ENCODE results near the gene SLITRK2.

SLITRK2 gene

GRCh38 chrX:145817331-145818185 lies at the start of gene SLITRK2:
SLITRK2 (plus strand) TSS chrX:145817829; CDS start chrX:145822426, 4,597 bp downstream.
- DNase-seq (ENCODE audit: low spot score) = no peak

- DNase-seq (ENCODE audit: low spot score) = no peak
These were observed 44.6 kb upstream of the SLITRK2 start for GRCh38 chrX:145773006-145773405.

DNA sequence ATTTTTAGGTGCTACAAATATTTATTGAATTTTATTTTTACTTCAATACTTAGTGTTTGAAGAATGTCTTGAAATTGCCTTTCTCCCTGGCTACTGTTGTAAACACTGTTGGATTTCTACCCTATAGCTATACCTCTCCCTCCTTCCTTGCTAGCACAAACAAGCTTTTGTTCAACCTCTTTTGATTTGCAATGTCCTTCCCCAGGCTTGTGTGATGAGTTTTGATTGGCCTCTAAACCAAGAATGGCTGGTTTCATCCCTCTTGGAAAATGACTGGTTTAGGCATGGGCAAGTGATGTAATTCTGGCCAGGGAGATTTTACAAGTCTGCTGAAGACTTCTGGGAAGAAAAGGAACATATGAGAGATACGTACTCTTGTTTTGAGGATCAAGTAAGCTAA lies 25.3 kb upstream of the SLITRK2 start:
- no peak for DNase-seq (ENCODE audit: low spot score)

GRCh38 chrX:145803508-145803907 lies 14.1 kb upstream of the SLITRK2 start:
- no peak for DNase-seq (ENCODE audit: low spot score)

DNA sequence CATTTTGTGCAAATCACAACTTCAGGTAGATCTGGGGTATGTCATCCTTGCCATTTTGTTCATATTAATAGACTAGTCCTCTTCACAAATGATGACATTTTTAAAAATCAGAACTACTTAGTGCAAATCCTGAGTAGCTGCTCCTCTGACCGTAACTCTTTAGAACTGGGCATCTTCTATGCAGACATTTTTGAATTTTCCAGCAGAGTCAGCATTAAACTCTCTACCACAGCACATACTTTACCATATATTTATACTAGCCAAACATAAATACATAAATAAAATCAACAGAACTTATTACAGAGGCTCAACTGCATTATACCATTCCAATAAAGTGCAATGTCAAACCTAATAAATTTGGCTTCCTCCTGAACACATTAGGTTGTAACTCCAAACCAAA lies 4.5 kb upstream of the SLITRK2 start:
- DNase-seq (ENCODE audit: low spot score) = no peak

- DNase-seq (ENCODE audit: low spot score) = no peak
These were observed 871 bp upstream of the SLITRK2 start for GRCh38 chrX:145816601-145817315.

DNA sequence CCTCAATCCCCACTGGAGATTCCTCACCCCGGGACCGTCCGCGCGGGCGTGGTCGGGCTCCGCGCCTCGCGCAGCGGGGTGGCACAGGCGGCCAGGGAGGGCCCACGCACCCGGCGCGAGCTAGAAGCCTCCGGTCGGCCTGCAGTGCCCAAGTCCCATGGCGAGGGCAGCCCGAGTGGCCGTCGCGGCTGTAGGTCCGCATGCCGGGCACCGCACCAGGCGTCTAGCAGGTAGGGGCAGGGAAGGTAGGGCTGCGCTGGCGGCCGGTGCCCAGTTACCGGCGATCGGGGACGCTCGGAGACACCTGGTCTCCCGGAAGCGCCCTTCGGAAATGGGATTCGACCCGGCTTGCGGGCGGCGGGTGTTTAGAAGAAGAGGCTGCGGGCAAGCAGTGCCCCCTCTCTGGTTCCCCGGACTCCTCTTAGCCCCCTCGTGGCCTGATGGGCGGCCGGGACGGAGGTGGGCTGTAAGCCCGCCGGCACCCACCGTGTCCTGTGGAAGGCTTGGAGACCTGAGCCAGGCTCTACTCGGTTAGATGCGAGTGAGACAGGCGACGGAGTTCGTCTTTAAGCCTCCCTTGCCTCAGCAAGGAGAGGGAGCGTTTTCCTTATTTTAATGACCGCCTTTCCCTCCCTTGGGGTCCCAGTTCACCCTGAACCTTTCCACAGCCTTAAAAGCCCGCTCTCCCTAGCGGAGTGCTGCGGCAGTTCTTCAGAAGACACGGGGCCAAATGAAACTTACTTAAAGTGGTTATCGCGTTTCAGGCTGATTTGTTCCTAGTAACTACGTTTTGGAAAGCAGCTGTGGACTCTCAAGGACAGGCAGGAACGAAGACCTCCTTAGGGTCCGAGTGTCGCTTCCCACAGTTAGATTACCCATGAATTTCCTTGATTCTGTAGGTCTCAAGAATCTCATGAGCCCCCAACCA lies 821 bp downstream of the SLITRK2 start:
- DNase-seq (ENCODE audit: low spot score) = no peak

- no peak for DNase-seq (ENCODE audit: low spot score)
These were observed 3.2 kb downstream of the SLITRK2 start for GRCh38 chrX:145820825-145821224.

DNA sequence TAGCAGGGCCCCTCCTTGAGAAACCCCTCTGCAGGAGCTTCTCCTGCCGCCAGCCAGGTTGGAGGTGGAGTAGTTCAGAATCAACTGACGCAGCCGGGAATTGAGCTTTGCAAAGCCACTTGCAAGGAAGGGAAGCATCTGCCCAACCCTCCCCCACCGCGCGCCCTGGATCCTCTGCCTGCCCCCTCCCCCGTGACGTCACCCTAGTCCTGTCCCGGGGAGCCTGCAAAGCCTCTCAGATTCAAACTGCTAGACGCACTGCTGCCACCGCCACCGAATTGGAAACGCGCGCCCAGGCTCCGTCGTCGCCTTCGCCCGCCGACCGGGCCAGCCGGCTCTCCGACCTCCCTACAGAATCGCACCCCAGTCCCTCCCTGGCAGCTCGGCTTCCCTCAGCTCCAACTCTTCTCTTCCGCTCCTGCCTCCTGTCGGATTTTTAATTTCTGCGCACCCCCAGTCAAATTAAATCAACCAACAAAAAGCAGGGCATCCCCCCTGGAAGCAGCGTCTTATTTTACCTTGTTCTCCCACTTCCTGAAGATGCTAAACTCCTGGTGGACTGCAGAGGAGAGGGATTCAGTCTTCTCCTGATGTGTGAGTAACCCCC lies 3.8 kb downstream of the SLITRK2 start:
- no peak for DNase-seq (ENCODE audit: low spot score)

DNA sequence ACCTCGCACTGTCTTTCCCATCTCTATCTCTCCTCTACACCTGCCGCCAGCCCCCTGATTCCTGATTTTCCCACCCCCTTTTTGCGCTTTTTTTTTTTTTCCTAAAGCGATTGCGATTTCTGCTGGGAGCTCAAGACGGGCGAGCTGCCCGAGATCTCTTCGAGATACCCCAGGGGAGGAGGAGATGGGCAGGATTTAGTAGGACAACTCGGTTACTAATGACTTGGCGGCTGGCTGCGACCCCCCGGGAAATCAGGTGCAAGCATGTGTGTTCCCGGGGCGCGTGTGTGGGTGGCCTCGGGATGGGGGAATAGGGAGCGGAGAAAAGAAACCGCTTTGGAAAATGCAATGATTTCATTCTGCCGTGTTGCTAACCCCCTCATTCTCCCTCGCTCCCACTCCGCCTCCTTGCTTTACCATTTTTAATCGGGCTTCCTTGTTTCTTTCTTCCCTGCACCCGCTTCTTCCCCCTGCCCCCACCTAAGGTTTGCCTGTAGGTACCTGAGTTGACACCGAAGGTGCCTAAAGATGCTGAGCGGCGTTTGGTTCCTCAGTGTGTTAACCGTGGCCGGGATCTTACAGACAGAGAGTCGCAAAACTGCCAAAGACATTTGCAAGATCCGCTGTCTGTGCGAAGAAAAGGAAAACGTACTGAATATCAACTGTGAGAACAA lies 4.4 kb downstream of the SLITRK2 start:
- DNase-seq (ENCODE audit: low spot score) = no peak

GRCh38 chrX:145823132-145823531 lies 5.5 kb downstream of the SLITRK2 start:
- DNase-seq (ENCODE audit: low spot score) = no peak

- DNase-seq (ENCODE audit: low spot score) = peak; percentile 13
These were observed 8.3 kb downstream of the SLITRK2 start for GRCh38 chrX:145825896-145826295.

DNA sequence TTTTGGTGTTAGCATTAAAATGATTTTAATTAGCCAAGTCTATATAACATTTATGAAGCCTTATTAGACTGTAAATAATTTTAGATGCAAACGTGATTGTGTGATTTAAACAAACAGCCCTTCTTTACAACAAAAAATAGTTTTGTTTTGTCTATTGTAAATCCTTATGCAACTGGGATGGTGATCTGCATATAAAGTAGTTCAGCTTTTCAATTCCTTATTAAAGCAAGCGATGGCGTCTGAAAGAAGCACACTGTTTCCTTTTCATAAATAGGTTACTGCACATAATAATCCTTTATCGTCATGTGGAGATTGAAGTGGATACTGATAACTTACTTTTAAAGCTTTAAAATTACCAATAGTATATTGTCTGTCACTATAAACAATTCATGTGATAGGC lies 8.8 kb downstream of the SLITRK2 start:
- no peak for DNase-seq (ENCODE audit: low spot score)

GRCh38 chrX:145832796-145833195 lies 15.2 kb downstream of the SLITRK2 start:
- no peak for DNase-seq (ENCODE audit: low spot score)

DNA sequence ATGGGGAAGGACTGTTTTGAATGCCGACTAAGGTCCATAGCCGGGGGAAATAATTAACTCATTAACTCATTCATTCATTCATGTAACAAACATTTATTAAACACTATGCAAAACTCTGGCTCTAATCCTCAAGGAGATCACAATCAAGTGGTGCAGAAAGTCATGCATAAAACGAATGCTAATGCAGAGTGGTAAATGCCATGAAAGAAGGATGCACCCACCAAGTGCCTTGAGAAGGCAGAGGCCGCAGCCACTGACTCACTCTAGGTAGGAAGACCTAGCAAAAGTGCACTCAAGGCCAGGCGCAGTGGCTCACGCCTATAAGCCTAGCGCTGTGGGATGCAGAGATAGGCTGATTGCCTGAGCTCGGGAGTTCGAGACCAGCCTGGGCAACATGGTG lies 22.9 kb downstream of the SLITRK2 start:
- no peak for DNase-seq (ENCODE audit: low spot score)

- DNase-seq (ENCODE audit: low spot score) = no peak
These were observed 25.7 kb downstream of the SLITRK2 start for GRCh38 chrX:145843146-145843904.

DNA sequence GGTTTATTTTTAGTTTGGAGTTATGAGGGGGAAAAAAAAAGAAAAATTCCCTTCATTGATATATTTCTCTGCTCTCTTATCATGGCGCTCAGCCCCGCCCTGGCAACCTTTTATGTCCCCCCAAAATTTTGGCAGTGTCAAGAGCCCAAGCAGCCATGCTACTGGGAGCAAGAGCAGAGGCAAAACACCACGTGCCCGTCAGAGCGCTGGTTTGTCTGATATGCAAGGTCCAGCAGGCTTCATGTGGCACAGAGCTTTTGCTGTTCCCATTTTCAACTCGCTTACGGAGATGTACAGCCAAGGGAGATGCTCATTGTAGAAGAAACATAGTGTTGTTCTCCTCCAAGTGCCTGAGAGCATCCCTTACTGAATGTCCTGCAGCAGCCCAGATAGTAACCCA lies 27.3 kb downstream of the SLITRK2 start:
- no peak for DNase-seq (ENCODE audit: low spot score)

DNA sequence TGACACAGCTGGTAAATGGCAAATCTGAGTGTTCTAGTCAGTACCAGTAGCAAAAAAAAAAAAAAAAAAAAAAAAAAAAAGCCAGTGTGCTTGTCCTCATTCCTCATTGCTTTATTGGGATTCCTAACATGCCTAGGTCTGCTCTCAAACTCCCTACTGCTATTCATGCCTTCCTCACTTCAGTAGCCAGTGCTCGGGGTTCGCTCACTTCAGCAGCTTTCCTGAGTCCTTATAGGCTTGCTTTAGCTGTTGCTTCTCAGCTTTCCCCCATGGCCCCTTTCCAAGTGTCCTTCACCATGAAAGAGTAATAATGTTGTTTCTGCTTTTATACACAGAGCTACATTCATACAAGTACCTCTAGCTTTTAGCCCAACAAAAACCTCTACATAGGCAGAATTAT lies 30.8 kb downstream of the SLITRK2 start:
- DNase-seq (ENCODE audit: low spot score) = no peak

GRCh38 chrX:145848857-145849256 lies 31.2 kb downstream of the SLITRK2 start:
- DNase-seq (ENCODE audit: low spot score) = no peak

- DNase-seq (ENCODE audit: low spot score) = no peak
These were observed 35.6 kb downstream of the SLITRK2 start for GRCh38 chrX:145853181-145853580.

DNA sequence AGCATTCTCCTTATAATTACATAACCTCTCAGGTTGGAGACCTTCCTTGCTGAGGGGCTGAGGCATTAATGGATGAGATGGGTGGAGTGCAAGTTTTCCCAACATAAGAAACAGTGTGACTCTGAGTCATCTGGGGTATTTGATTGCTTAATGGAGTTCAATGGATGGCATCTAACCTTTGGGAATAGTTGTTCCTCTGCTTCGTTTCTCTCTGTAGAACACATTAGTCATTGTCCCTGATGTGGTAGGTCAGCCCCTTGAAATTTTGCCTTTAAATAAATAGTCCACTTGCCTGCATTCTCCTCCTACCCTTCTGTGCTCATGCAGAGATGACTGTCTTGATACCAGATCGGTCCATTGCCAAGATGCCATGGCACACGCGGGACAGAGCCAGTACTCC lies 38.6 kb downstream of the SLITRK2 start:
- DNase-seq (ENCODE audit: low spot score) = no peak

All from NAMALWA (cell line).